Pulmonary artery endothelial cell (primary cell): Measurements from ENCODE around the gene RCC2. TPM values are rescaled to one million over a fixed set of nuclear protein-coding genes. Genes with fewer than 3 reads are reported as not detected.
"Not testable (repeated sequence)": the region's sequence is repeated elsewhere in the genome, so short reads cannot be mapped to it uniquely, and the experiment has no call there.

ENCODE experiments used
- DNase-seq: peaks from one replicate; pipeline ENCODE4 v3.0.0-alpha.2; 2011; ENCODE audit warnings: low read depth, low spot score
- total RNA-seq: library from RNA; depleted of rRNA; stranded (reverse); fragments of >200 nt; gene quantifications from 2 replicates; pipeline ENCODE4 v1.2.3, GENCODE V29; 2014

Gene RCC2
- 95.7 and 129 TPM in 2 replicates for total RNA-seq

DNA sequence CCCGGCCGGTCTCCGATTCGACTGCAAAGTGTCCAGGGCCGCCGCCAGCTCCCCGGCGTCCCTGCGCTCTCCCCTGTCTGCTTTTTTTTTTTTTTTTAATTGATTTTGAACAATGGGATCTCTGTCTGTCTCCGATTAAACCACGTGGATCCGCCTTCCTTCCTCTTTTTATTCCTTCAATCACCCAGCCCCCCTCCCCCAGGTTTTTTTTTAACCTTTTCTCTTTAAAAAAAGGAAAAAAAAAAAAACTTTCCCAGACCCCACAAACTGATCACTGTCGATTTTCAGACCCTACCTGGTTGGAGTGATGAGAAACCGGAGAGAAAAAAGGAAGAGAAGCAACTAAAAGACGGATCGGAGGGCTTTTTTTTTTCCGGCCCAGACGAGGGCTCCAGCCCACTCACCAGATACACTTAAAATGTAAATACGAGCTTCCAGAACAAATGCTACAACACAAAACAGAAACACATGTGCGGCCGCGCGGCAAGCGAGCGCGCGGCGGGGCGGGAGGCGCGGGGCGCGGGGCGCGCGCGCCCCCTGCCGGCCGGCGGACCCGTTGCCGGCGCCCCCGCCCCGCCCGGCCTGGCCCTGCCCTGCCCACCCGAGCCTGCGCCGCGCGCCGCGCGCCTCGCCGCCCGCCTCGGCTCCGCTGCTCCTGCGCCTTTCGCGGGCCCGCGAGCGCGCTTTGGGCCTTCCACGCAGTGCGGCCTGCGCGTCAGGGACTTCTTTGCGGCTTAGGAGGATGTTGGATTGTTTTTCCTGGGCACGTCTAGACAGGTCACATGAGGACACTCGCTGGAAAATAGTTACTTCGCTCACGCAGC, at the start of gene RCC2:
Gene RCC2 (minus strand): TSS at position 428 of the 824 bp plus-strand sequence. CDS start 1,163 bp downstream, outside the sequence.
- DNase-seq, result no peak

GRCh38 chr1:17486242-17486641, 46.8 kb upstream of the RCC2 start:
- DNase-seq, result no peak

DNA sequence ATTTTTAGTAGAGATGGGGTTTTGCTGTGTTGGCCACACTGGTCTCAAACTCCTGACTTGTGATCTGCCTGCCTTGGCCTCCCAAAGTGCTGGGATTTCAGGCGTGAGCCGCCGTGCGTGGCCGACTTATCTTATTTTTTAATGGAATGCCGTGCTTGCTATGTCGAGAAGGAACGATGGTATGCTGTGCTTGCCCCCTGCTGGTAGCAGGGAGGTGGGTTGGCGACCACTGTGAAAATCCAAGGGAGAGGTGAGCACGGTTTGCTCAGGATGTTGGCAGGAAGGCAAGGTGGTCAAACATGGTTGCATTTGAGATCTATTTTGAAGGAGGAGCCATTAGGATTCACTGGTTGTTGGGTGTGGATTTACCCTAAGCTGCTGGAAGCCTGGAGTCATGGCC, 45.8 kb upstream of the RCC2 start:
- DNase-seq, result no peak

DNA sequence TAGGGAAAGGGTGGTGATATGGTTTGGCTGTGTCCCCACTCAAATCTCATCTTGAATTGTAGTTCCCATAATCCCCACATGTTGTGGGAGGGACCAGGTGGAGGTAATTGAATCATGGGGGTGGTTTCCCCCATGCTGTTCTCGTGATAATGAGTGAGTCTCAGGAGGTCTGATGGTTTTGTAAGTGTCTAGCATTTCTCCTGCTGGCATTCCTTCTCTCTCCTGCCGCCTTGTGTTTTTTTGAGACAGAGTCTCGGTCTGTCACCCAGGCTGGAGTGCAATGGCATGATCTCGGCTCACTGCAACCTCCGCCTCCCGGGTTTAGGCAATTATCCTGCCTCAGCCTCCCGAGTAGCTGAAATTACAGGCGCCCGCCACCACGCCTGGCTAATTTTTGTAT, 42.5 kb upstream of the RCC2 start:
- not testable (repeated sequence) for DNase-seq

DNA sequence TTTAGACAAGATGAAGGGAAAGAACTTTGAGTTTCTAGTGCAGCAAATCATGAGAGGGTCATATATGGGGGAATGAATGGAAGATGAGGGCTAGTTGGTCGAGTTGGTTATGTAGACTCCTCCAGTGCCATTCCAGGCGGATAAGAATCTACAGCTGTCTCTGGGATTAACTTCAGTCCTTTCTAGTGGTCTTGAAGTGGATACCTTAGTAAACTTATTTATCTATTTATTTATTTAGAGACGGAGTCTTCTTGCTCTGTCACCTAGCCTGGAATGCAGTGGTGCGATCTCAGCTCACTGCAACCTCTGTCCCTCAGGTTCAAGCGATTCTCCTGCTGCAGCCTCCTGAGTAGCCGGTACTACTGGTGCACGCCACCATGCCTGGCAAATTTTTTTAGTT, 41.4 kb upstream of the RCC2 start:
- no peak for DNase-seq

DNA sequence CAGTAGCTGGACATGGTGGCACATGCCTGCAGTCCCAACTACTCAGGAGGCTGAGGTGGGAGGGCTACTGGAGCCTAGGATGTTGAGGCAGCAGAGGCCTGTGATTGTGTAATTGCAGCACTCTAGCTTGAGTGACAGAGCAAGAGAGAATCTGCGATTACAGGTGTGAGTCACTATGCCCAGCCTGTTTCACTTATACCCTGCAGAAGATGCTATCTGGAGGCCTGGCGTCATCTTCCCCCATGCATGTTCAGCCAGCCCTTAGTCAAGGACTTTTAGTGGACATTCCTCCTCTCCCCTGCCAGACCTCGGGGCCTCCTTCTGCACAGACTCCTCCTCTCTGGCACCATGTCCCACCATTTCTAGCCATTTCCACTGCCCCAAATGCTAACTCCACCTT, 36.3 kb upstream of the RCC2 start:
- DNase-seq, result no peak

GRCh38 chr1:17474836-17475555, 35.5 kb upstream of the RCC2 start:
- DNase-seq, result not testable (repeated sequence)

GRCh38 chr1:17472814-17473213, 33.3 kb upstream of the RCC2 start:
- DNase-seq, result no peak

DNA sequence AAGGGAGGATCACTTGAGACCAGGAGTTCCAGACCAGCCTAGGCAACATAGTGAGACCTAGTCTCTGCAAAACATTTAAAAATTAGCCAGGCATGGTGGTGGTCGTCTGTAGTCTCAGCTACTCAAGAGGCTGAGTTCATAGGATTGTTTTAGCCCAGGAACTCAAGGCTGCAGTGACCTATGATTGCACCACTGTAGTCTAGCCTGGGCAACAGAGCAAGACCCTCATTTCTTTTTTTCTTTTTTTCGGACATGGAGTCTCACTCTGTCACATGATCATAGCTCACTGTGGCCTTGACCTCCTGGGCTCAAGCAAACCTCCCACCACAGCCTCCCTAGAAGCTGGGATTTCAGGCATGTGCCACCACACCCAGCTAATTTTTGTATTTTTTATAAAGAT, 31.9 kb upstream of the RCC2 start:
- DNase-seq, result no peak

- no peak for DNase-seq
Observed at GRCh38 chr1:17470021-17470799, 30.7 kb upstream of the RCC2 start.

GRCh38 chr1:17468357-17469265, 29.1 kb upstream of the RCC2 start:
- DNase-seq, result not testable (repeated sequence)

GRCh38 chr1:17466359-17466758, 26.9 kb upstream of the RCC2 start:
- DNase-seq, result no peak

GRCh38 chr1:17465228-17465627, 25.8 kb upstream of the RCC2 start:
- DNase-seq, result no peak

- no peak for DNase-seq
Observed at GRCh38 chr1:17463991-17464390, 24.5 kb upstream of the RCC2 start.

DNA sequence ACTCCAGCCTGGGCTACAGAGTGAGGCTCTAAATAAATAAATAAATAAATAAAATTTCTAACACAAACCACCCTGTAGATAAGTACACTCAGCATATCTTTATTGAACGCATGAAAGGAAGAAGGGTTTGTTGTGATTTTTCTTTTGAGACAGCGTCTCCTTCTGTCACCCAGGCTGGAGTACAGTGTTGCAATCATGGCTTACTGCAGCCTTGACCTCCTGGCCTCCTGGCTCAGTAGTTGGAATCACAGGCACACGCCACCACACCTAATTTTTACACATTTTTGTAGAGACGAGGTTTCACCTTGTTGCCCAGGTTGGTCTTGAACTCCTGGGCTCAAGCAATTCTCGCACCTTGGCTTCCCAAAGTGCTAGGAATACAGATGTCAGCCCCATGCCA, 23.2 kb upstream of the RCC2 start:
- no peak for DNase-seq

GRCh38 chr1:17460219-17460618, 20.7 kb upstream of the RCC2 start:
- DNase-seq, result no peak

- DNase-seq, result no peak
Observed at GRCh38 chr1:17458794-17459193, 19.3 kb upstream of the RCC2 start.

- no peak for DNase-seq
Observed at GRCh38 chr1:17452686-17453085, 13.2 kb upstream of the RCC2 start.

DNA sequence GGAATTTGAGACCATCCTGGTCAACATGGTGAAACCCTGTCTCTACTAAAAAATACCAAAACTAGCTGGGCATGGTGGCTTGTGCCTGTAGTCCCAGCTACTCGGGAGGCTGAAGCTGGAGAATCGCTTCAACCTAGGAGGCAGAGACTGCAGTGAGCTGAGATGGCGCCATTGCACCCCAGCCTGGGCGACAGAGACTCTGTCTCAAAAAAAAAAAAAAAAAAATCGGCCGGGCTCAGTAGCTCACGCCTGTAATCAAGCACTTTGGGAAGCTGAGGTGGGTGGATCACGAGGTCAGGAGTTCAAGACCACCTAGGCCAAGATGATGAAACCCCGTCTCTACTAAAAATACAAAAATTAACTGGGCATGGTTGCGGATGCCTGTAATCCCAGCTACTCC, 12.7 kb upstream of the RCC2 start:
- DNase-seq, result not testable (repeated sequence)

GRCh38 chr1:17451731-17452130, 12.3 kb upstream of the RCC2 start:
- DNase-seq, result no peak

DNA sequence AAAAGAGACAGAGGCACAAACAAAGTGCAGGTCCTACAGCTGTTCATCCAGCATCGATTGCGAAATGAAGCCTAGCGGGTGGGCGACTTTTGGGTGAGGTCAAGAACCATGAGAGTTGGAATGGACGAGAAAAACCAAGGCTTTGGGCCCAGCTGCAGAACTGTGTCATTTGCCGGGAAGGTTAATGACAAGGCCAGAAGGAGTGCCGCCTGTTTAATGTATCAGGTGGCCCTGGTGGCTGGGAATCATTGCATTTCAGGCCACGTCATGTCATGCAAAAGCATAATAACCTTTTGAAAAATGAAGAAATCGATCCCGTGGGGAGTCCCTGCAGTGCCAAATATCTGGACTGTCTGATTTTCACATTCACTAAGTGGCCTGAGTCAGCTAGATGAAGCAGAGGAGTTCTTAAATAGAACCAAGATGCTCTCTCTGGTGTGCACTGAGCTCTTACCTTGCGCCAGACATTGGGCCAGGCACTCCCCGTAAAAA, 8.1 kb upstream of the RCC2 start:
- DNase-seq, result no peak
